IPS-20b (cell line): ENCODE data around the gene BAHD1.

ENCODE experiments used
- H3K27ac ChIP-seq: one replicate; pipeline ENCODE4 v1.5.1; 2013; ENCODE audit warnings: low read length
- H3K27me3 ChIP-seq: 2 replicates; pipeline ENCODE4 v1.6.1; 2013; ENCODE audit warnings: mild to moderate bottlenecking, low read length, inconsistent platforms; ENCODE audit not compliant: insufficient read depth
- H3K36me3 ChIP-seq: 2 replicates; pipeline ENCODE4 v1.6.1; 2013; ENCODE audit warnings: low read depth, mild to moderate bottlenecking, inconsistent platforms, low read length, moderate library complexity; ENCODE audit not compliant: insufficient read depth
- H3K4me1 ChIP-seq: 2 replicates; pipeline ENCODE4 v1.6.1; 2013; ENCODE audit warnings: mild to moderate bottlenecking, control low read depth, inconsistent platforms, low read length, moderate library complexity; ENCODE audit not compliant: insufficient read depth
- H3K4me3 ChIP-seq: 2 replicates; pipeline ENCODE4 v1.5.1; 2013; ENCODE audit warnings: mild to moderate bottlenecking, low read length, inconsistent platforms
- H3K9ac ChIP-seq: 2 replicates; pipeline ENCODE4 v1.6.1; 2013; ENCODE audit warnings: low read depth, mild to moderate bottlenecking, inconsistent platforms, low read length, moderate library complexity
- H3K9me3 ChIP-seq: 2 replicates; pipeline ENCODE4 v1.6.1; 2013; ENCODE audit warnings: mild to moderate bottlenecking, low read depth, low read length, inconsistent platforms; ENCODE audit not compliant: insufficient read depth

The BAHD1 gene

DNA sequence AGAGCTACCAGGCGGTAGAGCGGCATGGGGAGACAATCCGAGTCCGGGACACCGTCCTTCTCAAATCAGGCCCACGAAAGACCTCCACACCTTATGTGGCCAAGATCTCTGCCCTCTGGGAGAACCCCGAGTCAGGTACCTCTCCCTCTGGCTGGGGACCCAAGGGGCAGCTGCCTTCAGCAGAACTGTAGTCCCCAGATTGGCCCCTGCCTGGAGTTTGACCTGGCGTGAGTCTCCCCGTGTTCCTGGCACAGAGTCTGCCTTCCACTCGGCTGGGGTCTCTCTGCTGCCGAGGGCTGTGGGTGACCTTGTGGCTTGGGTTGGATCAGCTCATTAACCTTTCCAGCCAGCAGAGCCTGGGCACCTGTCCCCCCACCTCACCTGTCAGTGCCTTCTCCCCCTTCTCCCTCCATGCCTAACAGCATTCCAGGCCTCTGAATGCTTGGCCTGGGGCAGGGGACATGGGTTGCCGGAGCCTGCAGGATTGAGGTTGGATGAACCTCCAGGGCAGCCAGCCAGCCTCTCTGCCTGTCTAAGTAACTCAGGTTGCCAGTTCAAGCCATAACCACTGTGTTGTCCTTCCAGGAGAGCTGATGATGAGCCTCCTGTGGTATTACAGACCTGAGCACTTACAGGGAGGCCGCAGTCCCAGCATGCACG, 23.3 kb downstream of the BAHD1 start:
- no peak overlapping the region for H3K9ac ChIP-seq
- no peaks in the 10 kb centered on the region for H3K27me3 ChIP-seq
- H3K9me3 ChIP-seq: no peaks in the 10 kb centered on the region
- H3K36me3 ChIP-seq: peaks cover 92% of the 10 kb centered on the region
- no peak overlapping the region for H3K4me3 ChIP-seq
- H3K27ac ChIP-seq: no peak overlapping the region
- no peaks in the 10 kb centered on the region for H3K4me1 ChIP-seq

DNA sequence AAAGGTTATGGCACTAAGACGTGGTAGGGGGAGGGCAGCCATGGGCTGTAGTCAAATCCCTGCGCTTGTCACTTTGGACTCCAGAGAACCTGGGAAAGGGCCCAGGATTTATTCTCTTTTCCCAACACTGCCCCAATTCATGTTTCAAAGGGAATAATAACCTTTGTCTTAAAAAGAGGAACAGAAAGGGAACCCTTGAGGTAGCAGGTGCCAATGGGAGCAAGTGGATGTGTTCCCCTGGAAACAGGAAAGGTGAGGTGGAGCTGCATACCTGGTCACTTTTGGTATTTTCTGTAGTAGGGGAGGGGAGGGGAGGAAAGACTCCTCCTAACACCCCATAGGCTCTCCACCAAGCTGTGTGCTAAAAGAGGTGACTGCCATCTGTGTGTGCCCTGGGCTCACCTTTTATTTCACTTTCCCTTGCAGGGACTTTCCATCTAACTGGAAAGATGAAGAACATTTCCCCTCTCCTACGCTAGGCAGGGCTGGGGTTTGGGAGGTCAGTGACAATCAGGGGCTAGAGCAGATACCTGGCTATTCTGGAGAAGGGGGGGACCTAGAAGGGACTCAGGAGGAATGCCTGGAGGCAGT, 23.9 kb downstream of the BAHD1 start:
- Histone ChIP-seq H3K27ac (no peak overlapping the region), H3K4me3 (no peak overlapping the region), H3K9ac (no peak overlapping the region), H3K36me3 (peaks cover 85% of the 10 kb centered on the region), H3K9me3 (no peaks in the 10 kb centered on the region), H3K4me1 (no peaks in the 10 kb centered on the region), H3K27me3 (no peaks in the 10 kb centered on the region)

DNA sequence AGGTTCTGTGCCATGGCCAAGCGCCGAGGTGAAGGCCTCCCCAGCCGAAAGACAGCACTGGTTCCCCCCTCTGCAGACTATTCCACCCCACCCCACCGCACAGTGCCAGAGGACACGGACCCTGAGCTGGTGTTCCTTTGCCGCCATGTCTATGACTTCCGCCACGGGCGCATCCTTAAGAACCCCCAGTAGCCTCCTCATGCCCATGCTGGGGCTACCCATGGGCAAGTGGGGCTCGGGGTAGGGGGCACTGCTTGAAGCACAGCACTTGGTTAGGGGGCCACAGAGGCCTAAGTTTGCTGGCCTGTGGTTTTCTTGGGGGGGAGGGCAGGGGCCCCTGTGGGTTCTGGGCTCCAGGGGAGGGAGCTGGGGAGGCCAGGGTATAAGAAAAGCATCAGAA, 25.2 kb downstream of the BAHD1 start:
- H3K9me3 ChIP-seq: no peaks in the 10 kb centered on the region
- H3K4me1 ChIP-seq: no peaks in the 10 kb centered on the region
- no peak overlapping the region for H3K27ac ChIP-seq
- H3K36me3 ChIP-seq: peaks cover 73% of the 10 kb centered on the region
- no peak overlapping the region for H3K4me3 ChIP-seq
- H3K9ac ChIP-seq: no peak overlapping the region
- no peaks in the 10 kb centered on the region for H3K27me3 ChIP-seq

DNA sequence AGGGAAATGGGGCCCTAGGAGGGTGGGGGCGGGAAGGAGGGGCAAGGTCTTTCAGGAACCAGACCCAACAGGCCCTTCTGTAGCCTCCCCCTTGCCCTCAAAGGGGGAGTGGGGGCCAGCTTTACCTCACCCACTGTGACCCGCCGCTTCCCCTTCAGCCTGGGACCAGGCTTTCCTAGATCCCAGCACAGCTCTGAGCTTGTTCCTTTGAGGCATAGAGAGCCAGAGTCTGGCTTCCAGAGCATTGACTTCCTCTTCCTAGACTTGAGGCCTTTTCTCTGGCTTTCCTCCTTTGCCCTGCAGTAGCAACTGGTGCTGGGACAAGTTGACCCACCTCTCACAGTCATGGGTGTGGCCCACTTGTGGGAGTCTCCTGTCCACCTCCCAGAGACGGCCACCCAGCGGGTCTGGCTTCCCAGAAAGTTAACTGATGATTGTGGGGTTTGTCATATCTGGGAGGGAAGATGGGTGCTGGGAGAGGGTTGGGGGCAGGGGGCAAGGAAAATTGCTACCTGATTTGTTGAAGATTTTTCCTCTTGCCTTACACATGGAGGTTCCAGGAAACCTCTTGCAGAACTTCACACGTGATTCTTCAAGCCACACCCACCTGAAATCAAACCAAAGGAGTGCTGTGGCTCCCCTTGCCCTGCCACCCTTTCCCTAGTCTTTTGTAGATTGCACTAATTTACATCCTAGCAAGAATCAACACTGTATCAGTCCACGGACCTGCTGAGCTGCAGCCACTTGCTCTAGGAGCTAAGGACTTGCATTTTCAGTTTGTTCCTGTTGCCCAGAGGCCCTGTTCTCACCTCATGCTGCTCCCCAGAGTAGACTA, 25.9 kb downstream of the BAHD1 start:
- peaks cover 3% of the 10 kb centered on the region; the same call in 1 of the 2 replicates for H3K27me3 ChIP-seq
- H3K9ac ChIP-seq: no peak overlapping the region
- H3K4me1 ChIP-seq: no peaks in the 10 kb centered on the region
- no peak overlapping the region for H3K4me3 ChIP-seq
- H3K36me3 ChIP-seq: peaks cover 68% of the 10 kb centered on the region
- H3K9me3 ChIP-seq: no peaks in the 10 kb centered on the region
- H3K27ac ChIP-seq: no peak overlapping the region

DNA sequence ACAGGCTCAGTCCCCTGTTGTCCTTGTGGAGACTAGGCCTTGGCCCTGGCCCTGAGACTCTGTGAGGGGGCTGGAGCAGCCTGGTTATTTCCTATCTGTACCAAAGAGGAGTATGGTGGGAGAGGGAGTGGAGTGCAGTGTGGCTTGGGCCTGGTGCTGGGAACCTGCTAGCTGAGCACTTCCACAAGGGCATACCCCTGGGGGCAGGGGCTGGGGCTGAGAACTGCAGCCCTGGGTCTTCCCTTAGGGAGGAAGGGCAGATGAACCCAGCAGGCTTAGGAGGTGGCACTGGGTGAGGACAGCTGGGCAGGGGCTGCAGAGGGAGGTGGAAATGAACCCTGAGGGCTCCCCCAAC, 26.5 kb downstream of the BAHD1 start:
- Histone ChIP-seq H3K27ac (no peak overlapping the region), H3K4me1 (0 out of 2 replicates have a peak, but pooled peaks cover 2% of the 10 kb centered on the region), H3K9ac (no peak overlapping the region), H3K27me3 (peaks cover 8% of the 10 kb centered on the region; the same call in 1 of the 2 replicates), H3K36me3 (peaks cover 62% of the 10 kb centered on the region), H3K9me3 (no peaks in the 10 kb centered on the region), H3K4me3 (no peak overlapping the region)

DNA sequence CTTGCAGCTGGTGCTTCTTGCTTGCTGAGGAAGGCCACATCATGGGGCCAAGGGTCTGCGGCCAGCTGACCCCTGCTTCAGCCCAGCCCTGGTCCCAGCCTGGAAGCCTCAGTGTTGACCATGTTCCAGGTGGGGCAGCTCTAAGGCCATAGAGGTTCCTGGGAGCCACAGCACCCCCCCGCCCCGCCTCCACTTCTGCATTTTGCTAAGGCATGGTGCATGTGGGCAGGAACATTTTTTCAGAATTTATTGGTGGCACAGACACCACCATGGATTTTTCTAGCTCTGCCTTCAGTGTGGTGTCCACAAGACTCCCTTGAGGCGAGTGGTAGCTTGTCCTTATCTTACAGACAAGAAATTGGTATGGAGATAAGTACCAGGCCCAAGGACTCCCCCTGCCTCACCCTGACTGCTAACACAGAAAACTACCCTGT, 28.2 kb downstream of the BAHD1 start:
- H3K9me3 ChIP-seq: no peaks in the 10 kb centered on the region
- H3K27me3 ChIP-seq: peaks cover 15% of the 10 kb centered on the region; the same call in 1 of the 2 replicates
- peaks cover 45% of the 10 kb centered on the region for H3K36me3 ChIP-seq
- H3K9ac ChIP-seq: no peak overlapping the region
- no peak overlapping the region for H3K4me3 ChIP-seq
- 0 out of 2 replicates have a peak, but pooled peaks cover 2% of the 10 kb centered on the region for H3K4me1 ChIP-seq
- no peak overlapping the region for H3K27ac ChIP-seq

DNA sequence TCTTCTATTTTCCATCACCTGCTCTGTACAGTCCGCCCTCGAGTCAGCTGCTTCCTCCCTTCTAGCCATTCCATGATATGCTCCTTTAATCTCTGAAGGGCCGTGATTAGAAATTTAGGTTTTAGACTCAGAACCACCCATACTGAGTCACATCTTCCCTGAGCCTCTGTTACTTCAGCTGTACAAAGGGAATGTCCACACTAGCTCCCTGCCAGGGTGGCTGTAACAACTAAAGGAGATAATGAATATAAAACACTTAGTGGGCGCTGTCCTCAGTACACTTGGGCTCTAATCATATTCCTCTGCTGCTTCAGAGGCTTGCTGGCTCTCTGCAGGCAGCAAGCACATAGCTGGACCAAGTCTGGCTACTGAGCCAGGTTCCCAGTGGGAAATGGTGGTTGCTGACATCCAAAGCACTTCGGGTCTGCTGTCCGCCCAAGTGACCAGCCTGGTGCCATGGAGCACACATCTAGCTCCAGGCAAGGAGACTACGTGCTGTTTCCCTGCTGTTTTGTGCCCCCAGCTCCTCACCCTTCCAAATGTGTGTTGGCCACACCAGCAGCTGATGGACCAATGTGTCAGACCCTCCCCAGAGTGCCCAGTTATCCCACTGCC, 29.1 kb downstream of the BAHD1 start:
- Histone ChIP-seq H3K4me3 (peak overlapping the region; percentile 76), H3K9ac (peak overlapping the region; percentile 83; the same call in 1 of the 2 replicates)

DNA sequence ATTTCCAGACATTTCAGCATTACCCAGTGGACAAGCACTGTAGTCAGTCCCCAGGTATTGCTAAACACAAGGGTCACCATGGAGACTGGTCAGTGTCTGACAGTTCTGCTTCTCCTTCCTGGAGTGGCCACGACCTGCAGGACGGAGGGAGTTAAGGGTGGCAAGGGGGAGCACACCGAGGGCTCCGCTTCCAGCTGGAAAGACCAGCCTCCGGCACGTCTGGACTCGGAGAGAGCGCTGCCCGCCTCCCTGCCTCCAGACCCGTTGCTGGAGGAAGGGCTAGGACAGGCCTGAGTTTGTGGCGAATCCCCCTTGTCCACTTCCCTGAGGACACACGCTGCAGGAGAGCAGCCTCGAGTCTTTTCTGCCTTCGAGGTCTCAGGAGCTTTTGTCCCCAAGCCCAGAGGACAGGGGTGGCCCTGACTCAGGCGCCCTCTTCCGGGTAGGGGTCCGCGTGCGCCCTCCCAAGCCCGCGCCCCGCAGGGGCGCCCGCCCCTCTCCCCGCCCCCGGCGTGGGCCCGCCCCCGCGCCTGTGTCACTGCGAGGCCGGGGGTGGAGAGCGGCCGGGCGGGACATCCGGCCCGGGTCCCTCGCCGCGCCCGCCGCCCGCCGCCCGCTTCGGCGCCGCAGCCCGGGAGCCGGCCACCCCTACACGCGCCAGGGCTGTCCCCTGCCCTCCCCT, 29.8 kb downstream of the BAHD1 start, which contains the start of gene CHST14:
Gene CHST14 (plus strand): TSS at position 562 of the 682 bp plus-strand sequence. CDS start 230 bp downstream, outside the sequence.
- Histone ChIP-seq H3K9ac (peak within 1 kb of the TSS; percentile 84), H3K27me3 (peaks cover 15% of the 10 kb centered on the region; the same call in 1 of the 2 replicates), H3K27ac (peak within 1 kb of the TSS; percentile 53), H3K36me3 (peaks cover 29% of the 10 kb centered on the region), H3K9me3 (no peaks in the 10 kb centered on the region), H3K4me3 (peak within 1 kb of the TSS; percentile 84), H3K4me1 (0 out of 2 replicates have a peak, but pooled peaks cover 2% of the 10 kb centered on the region)

More for the DNA sequence above, 29.1 kb downstream of the BAHD1 start:
- Histone ChIP-seq H3K27me3 (peaks cover 15% of the 10 kb centered on the region; the same call in 1 of the 2 replicates), H3K27ac (no peak overlapping the region), H3K36me3 (peaks cover 36% of the 10 kb centered on the region), H3K9me3 (no peaks in the 10 kb centered on the region), H3K4me1 (0 out of 2 replicates have a peak, but pooled peaks cover 2% of the 10 kb centered on the region)

DNA sequence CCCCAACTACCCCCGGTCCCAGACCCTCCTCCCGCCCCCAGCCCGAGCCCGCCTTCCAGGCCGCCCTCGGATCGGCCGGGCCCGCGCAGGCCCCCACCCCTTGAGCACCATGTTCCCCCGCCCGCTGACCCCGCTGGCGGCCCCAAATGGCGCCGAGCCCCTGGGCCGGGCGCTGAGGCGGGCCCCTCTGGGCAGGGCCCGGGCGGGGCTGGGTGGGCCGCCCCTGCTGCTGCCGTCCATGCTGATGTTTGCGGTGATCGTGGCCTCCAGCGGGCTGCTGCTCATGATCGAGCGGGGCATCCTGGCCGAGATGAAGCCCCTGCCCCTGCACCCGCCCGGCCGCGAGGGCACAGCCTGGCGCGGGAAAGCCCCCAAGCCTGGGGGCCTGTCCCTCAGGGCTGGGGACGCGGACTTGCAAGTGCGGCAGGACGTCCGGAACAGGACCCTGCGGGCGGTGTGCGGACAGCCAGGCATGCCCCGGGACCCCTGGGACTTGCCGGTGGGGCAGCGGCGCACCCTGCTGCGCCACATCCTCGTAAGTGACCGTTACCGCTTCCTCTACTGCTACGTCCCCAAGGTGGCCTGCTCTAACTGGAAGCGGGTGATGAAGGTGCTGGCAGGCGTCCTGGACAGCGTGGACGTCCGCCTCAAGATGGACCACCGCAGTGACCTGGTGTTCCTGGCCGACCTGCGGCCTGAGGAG, 30.5 kb downstream of the BAHD1 start:
- Histone ChIP-seq H3K36me3 (peaks cover 22% of the 10 kb centered on the region), H3K27me3 (peaks cover 15% of the 10 kb centered on the region; the same call in 1 of the 2 replicates), H3K9ac (peak overlapping the region; percentile 84), H3K4me1 (0 out of 2 replicates have a peak, but pooled peaks cover 2% of the 10 kb centered on the region), H3K9me3 (no peaks in the 10 kb centered on the region), H3K27ac (no peak overlapping the region), H3K4me3 (peak overlapping the region; percentile 84)

DNA sequence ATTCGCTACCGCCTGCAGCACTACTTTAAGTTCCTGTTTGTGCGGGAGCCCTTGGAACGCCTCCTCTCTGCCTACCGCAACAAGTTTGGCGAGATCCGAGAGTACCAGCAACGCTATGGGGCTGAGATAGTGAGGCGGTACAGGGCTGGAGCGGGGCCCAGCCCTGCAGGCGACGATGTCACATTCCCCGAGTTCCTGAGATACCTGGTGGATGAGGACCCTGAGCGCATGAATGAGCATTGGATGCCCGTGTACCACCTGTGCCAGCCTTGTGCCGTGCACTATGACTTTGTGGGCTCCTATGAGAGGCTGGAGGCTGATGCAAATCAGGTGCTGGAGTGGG, 31.0 kb downstream of the BAHD1 start:
- Histone ChIP-seq H3K27ac (no peak overlapping the region), H3K9me3 (no peaks in the 10 kb centered on the region), H3K4me1 (0 out of 2 replicates have a peak, but pooled peaks cover 2% of the 10 kb centered on the region), H3K4me3 (peak overlapping the region; percentile 84), H3K27me3 (peaks cover 15% of the 10 kb centered on the region; the same call in 1 of the 2 replicates), H3K36me3 (peaks cover 17% of the 10 kb centered on the region), H3K9ac (peak overlapping the region; percentile 84)
